NCI-H1930 (cell line): Measurements from ENCODE around the gene NAA15.
"Not testable (repeated sequence)": the region's sequence is repeated elsewhere in the genome, so short reads cannot be mapped to it uniquely, and the experiment has no call there.

ENCODE experiments used
- DNase-seq, 2 experiments: peaks; one replicate each; lab custom pipeline; 2025; lab: John Stamatoyannopoulos, UW

Gene NAA15

GRCh38 chr4:139301113-139301820, at the start of gene NAA15:
NAA15 (plus strand) TSS chr4:139301505; CDS start chr4:139301778, 273 bp downstream.
- DNase-seq, result peak; percentile 97

GRCh38 chr4:139253046-139253445, 48.3 kb upstream of the NAA15 start:
- no peak for DNase-seq

GRCh38 chr4:139253713-139254112, 47.6 kb upstream of the NAA15 start:
- DNase-seq, result no peak

DNA sequence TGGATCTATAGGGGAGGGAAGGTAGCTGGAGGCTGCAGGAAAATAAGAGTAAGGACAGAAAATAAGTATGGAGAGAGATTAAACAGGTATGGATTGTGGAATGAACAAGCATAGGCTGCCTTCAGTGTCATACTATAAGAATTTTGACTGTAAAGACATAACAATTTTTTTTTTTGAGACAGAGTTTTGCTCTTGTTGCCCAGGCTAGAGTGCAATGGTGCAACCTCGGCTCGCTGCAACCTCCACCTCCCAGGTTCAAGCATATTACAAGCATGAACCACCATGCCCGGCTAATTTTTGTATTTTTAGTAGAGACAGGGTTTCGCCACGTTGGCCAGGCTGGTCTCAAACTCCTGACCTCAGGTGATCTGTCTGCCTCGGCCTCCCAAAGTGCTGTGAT, 45.7 kb upstream of the NAA15 start:
- not testable (repeated sequence) for DNase-seq

- no peak for DNase-seq
These were observed 45.0 kb upstream of the NAA15 start for GRCh38 chr4:139256349-139256748.

DNA sequence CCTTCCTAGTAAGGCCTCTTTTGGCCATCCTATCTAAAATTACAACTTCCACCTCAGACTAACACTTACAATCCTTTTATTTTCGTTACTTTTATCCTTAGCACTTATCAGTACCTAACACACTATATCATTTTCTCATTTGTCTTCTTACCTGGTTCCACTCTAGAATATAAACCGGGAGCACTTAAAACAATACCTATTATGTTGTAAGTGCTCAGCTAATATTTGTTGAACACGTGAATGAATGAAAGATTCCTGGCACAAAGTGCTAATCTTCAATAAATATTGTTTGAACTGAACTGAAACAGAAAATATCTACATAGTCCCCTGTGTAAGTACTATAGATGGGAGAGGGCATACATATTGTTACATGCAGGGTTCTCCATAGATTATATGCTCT, 35.7 kb upstream of the NAA15 start:
- no peak for DNase-seq

DNA sequence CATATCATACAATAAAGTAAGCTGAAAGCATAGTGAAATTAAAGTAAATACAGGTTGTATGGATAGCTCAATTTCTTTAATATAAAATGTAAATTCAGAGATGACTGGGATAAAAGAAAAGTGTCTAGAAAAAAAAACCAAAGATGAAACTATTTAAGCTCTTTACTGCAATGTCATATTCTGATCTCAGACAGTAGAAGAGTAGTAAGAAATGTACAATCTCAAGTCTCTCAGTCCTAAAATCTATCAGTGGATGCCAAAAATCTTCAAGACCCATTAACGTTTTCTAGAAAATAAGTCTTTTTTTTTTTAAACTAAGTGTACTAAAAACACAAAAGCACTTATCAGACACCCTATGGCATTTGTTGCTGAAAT, 35.1 kb upstream of the NAA15 start:
- no peak for DNase-seq

DNA sequence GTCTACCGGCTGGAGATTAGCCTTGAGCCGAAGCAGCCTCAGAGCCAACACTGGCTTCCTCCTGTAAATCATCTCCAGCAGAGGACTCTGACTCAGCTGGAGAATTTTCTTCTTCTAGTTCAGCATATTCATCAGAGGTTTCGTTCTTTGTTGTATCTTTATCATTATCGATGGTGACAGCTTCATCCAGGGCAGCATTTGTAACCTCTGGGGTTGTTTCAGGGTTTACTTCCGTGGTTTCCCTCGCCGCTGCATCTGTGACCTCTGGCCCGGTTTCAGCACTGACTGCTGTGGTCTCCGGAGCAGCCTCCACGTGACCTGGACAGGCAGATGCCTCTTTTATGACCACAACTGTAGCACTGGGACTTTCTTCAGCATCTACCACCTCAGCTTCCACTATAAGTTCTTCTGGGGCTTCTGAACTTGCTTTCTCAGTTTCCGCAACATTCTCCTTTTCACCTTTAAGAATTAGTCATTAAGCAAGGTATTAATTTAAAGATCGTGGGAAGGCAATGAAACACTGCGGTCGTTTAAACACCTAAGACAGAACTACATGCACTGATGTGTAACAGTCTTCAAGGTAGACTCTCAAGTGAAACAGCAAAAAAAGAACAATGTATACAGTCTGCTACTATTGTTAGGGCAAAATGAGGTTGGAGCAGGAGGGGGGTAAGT, 34.6 kb upstream of the NAA15 start:
- no peak for DNase-seq

GRCh38 chr4:139267301-139267700, 34.0 kb upstream of the NAA15 start:
- DNase-seq, result no peak

DNA sequence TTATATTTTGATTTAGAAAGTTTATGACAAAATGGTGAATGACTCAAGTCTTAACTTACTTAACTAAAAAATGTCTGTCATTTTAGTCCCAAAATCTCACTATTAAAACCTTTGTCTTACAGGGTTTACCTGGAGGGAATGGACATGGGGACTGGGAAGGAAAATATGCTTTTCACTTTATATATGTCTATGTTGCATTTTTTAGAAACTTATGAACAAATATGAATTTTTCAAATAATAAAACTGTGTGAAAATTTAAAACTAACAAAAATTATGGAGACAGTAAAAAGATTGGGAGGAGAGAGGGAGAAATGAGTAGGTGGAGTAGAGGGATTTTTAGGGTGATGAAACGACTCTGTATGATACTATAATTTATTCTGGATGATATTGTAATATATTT, 27.5 kb upstream of the NAA15 start:
- no peak for DNase-seq

DNA sequence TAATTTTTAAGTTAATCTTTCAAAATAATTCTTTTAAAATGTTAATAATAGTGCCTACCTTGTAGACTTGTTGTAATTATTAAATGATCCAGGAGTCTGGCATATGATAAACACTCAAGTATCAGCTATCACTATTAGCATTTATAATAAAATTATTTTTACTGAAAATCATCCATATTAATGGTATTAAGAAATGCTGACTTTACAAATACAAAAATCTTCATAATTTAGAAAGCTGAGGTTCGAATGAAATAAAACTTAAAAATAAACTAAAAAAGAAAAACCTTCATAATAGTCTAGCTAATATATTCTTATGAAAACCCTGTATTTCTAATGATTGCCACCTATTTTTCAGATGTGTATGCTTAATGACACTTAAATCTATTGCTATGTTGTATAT, 26.5 kb upstream of the NAA15 start:
- no peak for DNase-seq

DNA sequence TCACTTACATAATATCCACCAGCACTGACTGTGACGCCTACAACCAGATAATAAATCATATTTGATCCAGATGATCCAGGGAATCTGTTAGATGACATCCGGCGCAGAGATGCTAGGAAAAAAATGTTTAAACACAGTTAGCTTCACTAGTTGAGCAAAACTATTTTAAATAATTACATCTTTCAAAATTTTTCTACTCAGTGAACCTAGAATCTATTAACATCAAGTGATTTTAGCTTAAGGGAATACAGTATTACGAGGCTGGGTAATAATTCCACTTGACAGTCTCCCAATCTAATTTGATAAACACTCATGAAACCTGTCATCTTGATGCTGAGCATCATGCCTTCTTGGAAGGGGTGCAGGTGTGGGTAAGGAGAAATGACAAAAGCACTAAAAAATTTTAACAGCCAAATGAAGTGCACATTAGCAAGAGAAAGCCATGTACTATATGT, 26.0 kb upstream of the NAA15 start:
- no peak for DNase-seq

GRCh38 chr4:139278485-139278884, 22.8 kb upstream of the NAA15 start:
- DNase-seq, result no peak

GRCh38 chr4:139278912-139279759, 22.2 kb upstream of the NAA15 start:
- no peak for DNase-seq

DNA sequence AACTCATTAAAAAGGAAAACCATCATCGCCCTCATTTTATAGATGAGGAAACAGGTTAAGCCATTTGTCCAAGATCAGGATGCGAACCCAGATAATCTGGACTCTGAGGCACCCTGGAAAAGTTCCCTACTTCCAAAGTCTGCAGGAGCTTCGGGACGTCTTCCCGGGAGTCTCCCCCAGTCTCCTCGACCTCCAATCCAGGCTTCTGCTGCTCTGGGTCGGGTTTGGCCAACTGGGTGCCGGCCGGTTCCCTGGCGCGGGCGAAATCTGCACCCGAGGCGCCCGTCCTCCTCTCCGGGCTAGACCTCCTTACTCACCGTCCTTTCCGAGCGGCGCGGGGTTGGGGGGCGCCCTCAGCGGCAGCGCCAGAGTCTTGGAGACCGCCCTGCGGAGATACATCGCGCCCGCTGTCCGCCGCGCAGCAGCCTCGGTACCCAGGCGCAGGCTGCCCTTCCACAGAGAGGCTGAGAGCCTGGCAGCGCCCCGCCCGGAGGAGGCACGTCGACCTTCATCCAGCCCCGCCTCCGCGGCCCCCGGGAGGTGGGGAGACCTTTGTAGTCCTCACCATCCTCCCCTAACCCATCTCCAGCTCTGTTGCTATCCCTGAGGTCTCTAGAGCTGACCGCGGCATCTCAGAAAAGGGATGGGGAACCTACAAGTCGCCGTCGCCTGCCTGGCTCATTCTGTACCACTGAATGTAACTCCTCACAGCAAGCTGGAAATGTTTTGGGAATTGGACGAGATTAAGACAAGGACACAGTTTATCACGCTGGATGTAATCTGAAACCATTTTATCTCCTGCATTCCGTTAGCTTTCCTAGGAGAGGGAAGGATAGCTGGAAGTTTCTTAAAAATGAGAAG, 21.3 kb upstream of the NAA15 start, which contains the start of gene MGARP:
Gene MGARP (minus strand): TSS at position 466 of the 861 bp plus-strand sequence. CDS start 67 bp downstream, at position 399.
- DNase-seq, result no peak

GRCh38 chr4:139282065-139282720, 19.1 kb upstream of the NAA15 start:
- no peak for DNase-seq

DNA sequence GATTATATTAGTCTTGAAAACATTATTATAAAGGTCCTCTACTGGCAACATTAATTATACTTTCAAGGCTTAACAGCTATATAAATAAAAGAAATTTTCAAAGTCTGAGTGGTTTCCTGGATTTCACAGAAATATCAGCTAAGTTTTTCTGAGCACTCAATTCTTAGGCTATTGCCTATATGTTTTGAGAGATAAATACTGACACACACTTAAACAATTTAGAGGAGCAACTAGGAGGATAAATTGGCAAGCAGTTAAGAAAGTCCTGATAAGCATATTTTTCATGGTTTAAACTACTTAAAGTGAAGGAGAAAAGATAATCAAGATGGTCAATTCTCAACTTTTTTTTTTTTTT, 18.6 kb upstream of the NAA15 start:
- no peak for DNase-seq

DNA sequence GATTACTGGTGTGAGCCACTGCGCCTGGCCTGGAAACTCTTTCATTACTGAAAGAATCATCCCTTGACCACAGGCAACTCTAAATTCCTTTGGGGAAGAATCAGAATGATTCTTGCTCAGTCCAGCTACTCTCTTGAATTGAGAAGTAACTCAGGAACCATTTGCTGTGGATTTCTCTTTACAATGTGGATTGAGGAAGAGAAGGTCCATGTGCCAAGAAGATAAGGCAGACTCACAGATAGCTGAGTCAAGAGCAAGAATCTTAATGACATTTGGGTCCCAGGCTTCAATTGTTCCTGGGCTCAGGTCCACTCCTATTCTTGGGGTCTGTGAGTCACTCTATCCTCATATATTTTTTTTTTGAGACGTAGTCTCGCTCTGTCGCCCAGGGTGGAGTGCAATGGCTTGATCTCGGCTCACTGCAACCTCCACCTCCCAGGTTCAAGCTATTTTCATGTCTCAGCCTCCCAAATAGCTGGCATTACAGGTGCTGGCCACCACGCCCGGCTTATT, 15.1 kb upstream of the NAA15 start:
- no peak for DNase-seq

DNA sequence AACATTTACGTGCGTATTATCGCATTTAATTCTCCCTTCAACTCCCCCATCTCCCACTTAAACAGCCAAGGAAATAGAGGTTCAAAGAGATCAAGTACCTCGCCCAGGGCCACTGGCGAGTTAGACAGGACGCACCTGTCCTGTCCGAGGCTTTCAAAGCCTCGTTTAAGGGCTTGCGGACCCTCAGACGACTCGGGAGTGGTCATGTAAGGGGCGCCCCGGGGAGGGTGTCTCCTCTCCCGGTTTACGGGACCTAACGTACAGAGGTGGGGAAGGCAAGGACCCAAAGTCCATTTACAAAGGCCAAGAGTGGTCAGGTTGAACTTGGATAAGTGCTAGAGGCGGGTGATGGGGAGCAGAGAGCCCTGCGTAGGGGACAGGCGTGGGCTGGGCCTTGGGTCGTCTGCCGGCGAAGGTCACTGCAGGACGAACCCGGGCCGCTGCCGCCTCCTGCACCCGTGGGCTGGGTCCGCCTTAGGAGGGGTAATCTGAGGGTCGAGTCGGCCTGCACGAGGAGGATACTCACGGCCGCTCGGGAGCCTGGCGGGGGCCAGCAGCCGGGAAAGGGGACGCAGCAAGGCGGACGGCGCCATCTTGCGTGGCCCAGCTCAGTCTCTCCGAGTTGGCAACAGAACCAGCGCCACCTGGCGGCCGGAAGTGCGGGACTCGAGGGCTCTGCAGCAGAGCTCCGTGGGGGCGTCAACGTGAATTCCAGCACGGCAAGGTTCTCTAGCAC, 5.9 kb upstream of the NAA15 start:
- peak; percentile 73 to 94 for DNase-seq

GRCh38 chr4:139295942-139296299, 5.4 kb upstream of the NAA15 start:
- DNase-seq, result no peak
